Endothelial cell of umbilical vein (primary cell): Measurements from ENCODE around the gene HHLA2. TPM values are rescaled to one million over a fixed set of nuclear protein-coding genes. Genes with fewer than 3 reads are reported as not detected.

Source experiments
- BruUV-seq: library from RNA; stranded (reverse); fragments of 400-500 nt; replicated peaks from 2 replicates; lab custom pipeline; 2021; lab: Mats Ljungman, UMichigan
- CTCF ChIA-PET: fragments of 300-600, 350-600 bp; sonication (Branson Sonifier 250); formaldehyde crosslinking; loops from one replicate; lab custom pipeline; 2021; ENCODE audit warnings: antibody characterized with exemption, inconsistent platforms; lab: Charles Lee
- POLR2A ChIA-PET: fragments of 300-600, 350-600 bp; sonication (Branson Sonifier 250); formaldehyde crosslinking; loops from one replicate; lab custom pipeline; 2021; ENCODE audit warnings: antibody characterized with exemption, inconsistent platforms; lab: Charles Lee
- DNase-seq: peaks from one replicate; pipeline ENCODE4 v3.0.0-alpha.2; 2011; ENCODE audit warnings: low read depth, low spot score
- FAIRE-seq: peaks from 2 replicates; lab custom pipeline; 2011; peaks lifted over from hg19 to GRCh38; lab: Jason Lieb, UNC
- H2AFZ ChIP-seq: 2 replicates; pipeline ENCODE4 v1.6.0; 2012; ENCODE audit warnings: low read depth, low read length, control low read depth, inconsistent platforms
- H3K27ac ChIP-seq: 2 replicates; pipeline ENCODE4 v1.5.1; 2011; ENCODE audit warnings: low read depth, mild to moderate bottlenecking, control low read depth, low read length, moderate library complexity; ENCODE audit not compliant: insufficient read depth
- H3K27me3 ChIP-seq, 2 experiments: 2 replicates each; pipeline versions ENCODE4 v1.6.0 to v1.6.1; 2011; ENCODE audit warnings: low read length in 2 of 2, mixed read lengths in 1 of 2; ENCODE audit not compliant: control insufficient read depth in 2 of 2, insufficient read depth in 2 of 2
- H3K36me3 ChIP-seq, 2 experiments: 2 replicates in 1 of 2; 3 replicates in 1 of 2; pipeline ENCODE4 v1.5.1; 2011; ENCODE audit warnings: low read length in 2 of 2, mild to moderate bottlenecking in 1 of 2, moderate library complexity in 1 of 2; ENCODE audit not compliant: control insufficient read depth in 2 of 2, insufficient read depth in 2 of 2; ENCODE audit errors: extremely low read depth in 1 of 2
- H3K4me1 ChIP-seq: 3 replicates; pipeline ENCODE4 v1.5.1; 2011; ENCODE audit warnings: mild to moderate bottlenecking, low read length; ENCODE audit not compliant: control insufficient read depth, insufficient read depth; ENCODE audit errors: extremely low read depth
- H3K4me2 ChIP-seq: 2 replicates; pipeline ENCODE4 v1.6.1; 2011; ENCODE audit warnings: low read length, control low read depth, mixed read lengths; ENCODE audit not compliant: insufficient read depth
- H3K4me3 ChIP-seq, 3 experiments: fragments of 200-600 bp in 1 of 3; sonication (generic), shearing (Covaris generic) in 1 of 3; replicated peaks in 1 of 3; 2 replicates each; pipeline ENCODE4 v1.5.1; 2011 to 2016; ENCODE audit warnings: control low read depth in 3 of 3, low read length in 3 of 3, mild to moderate bottlenecking in 2 of 3, inconsistent platforms in 1 of 3, low read depth in 1 of 3, moderate library complexity in 1 of 3; ENCODE audit not compliant: insufficient read depth in 1 of 3
- H3K79me2 ChIP-seq: 2 replicates; pipeline ENCODE4 v1.6.0; 2012; ENCODE audit warnings: low read length, inconsistent platforms; ENCODE audit not compliant: control insufficient read depth, insufficient read depth
- H3K9ac ChIP-seq: replicated peaks from 2 replicates; pipeline ENCODE3; 2011; ENCODE audit warnings: low read length, control low read depth; ENCODE audit not compliant: insufficient read depth; ENCODE audit errors: extremely low read depth
- H3K9me1 ChIP-seq: replicated peaks from 3 replicates; pipeline ENCODE4 v1.6.0; 2011; ENCODE audit warnings: mild to moderate bottlenecking, low read length; ENCODE audit not compliant: control insufficient read depth, insufficient read depth; ENCODE audit errors: extremely low read depth
- H3K9me3 ChIP-seq: replicated peaks from 2 replicates; pipeline ENCODE4 v1.5.1; 2012; ENCODE audit warnings: low read length, inconsistent platforms; ENCODE audit not compliant: control insufficient read depth, insufficient read depth
- H4K20me1 ChIP-seq: replicated peaks from 2 replicates; pipeline ENCODE3; 2011; ENCODE audit warnings: mild to moderate bottlenecking, low read length; ENCODE audit not compliant: control insufficient read depth, insufficient read depth; ENCODE audit errors: extremely low read depth
- EZH2 ChIP-seq: IDR thresholded peaks from 2 replicates; pipeline ENCODE4 v1.6.1; 2012; ENCODE audit warnings: borderline replicate concordance, low read depth, mild to moderate bottlenecking, moderate library complexity, low read length, inconsistent platforms; ENCODE audit not compliant: severe bottlenecking
- FOS ChIP-seq: IDR thresholded peaks from 2 replicates; pipeline ENCODE4 v1.6.1; 2011; ENCODE audit warnings: mild to moderate bottlenecking, low read length, moderate library complexity, borderline replicate concordance; ENCODE audit not compliant: insufficient read depth
- GATA2 ChIP-seq: IDR thresholded peaks from 2 replicates; pipeline ENCODE4 v1.7.0; 2011; ENCODE audit warnings: low read depth, mild to moderate bottlenecking, moderate library complexity, mixed read lengths, low read length; ENCODE audit not compliant: insufficient read length, insufficient read depth
- JUN ChIP-seq: IDR thresholded peaks from 2 replicates; pipeline ENCODE4 v1.6.1; 2011; ENCODE audit warnings: borderline replicate concordance, low read depth; ENCODE audit not compliant: insufficient read length, insufficient read depth
- MYC ChIP-seq: IDR thresholded peaks from one replicate; pipeline ENCODE4 v1.6.1; 2011; ENCODE audit warnings: mild to moderate bottlenecking, low read depth, low read length
- POLR2A ChIP-seq: IDR thresholded peaks from 2 replicates; pipeline ENCODE4 v1.6.1; 2012; ENCODE audit warnings: low read depth, mild to moderate bottlenecking, control low read depth, low read length
- POLR2AphosphoS5 ChIP-seq: IDR thresholded peaks from 2 replicates; pipeline ENCODE4 v1.6.1; 2012; ENCODE audit warnings: low read depth, mild to moderate bottlenecking, control low read depth, low read length, moderate library complexity; ENCODE audit not compliant: insufficient read depth
- dilution Hi-C: fragments of 300-500 bp; cut with MboI; formaldehyde crosslinking; loops from one replicate; pipeline ENCODE4 v1.15.0; 2019; ENCODE audit warnings: low sequenced_read_pairs; ENCODE audit not compliant: extremely low pct_ligation_motif_present
- intact Hi-C: fragments of 100-400 bp; cut with micrococcal nuclease; formaldehyde crosslinking; loops from one replicate; pipeline ENCODE4 v1.10.0; 2022
- polyA plus RNA-seq, 4 experiments: library from polyadenylated mRNA; depleted of rRNA in 3 of 4; stranded (reverse) in 3 of 4; unstranded in 1 of 4; fragments of >200 nt; gene quantifications; 2 replicates each; pipeline versions ENCODE4 v1.2.1 to v1.2.3, GENCODE V29; 2011 to 2012; ENCODE audit warnings: missing spikeins in 1 of 4
- total RNA-seq: library from RNA; stranded (reverse); gene quantifications from 2 replicates; pipeline ENCODE4 v1.2.3, GENCODE V29; 2021
- TF ChIP-seq, protein P1 (sequence below), 2 donors: IDR thresholded peaks; 1 replicate in 1 of 2; 2 replicates in 1 of 2; pipeline ENCODE4 v1.5.1; 2011; ENCODE audit warnings: low read length in 2 of 2, mild to moderate bottlenecking in 2 of 2, moderate library complexity in 2 of 2, control low read depth in 1 of 2, inconsistent platforms in 1 of 2, low read depth in 1 of 2; ENCODE audit not compliant: insufficient read depth in 1 of 2; ENCODE audit errors: extremely low read depth in 1 of 2
- TF ChIP-seq, protein P2 (sequence below): IDR thresholded peaks from 2 replicates; pipeline ENCODE4 v1.6.1; 2011; ENCODE audit not compliant: insufficient read depth, insufficient read length

The HHLA2 gene
- total and polyA plus RNA-seq, 2 donors (not counting 3 experiments of a cell fraction or from before 2014, with no cell fraction given), result not detected

- Histone ChIP-seq H3K4me2 (no peak overlapping the region), H3K9me1 (no peaks in the 10 kb centered on the region), H2AFZ (no peak overlapping the region), H3K9me3 (no peaks in the 10 kb centered on the region), H4K20me1 (no peaks in the 10 kb centered on the region), H3K4me1 (no peaks in the 10 kb centered on the region), H3K79me2 (no peaks in the 10 kb centered on the region), H3K27ac (no peak overlapping the region), H3K4me3 (no peak overlapping the region), H3K9ac (no peak overlapping the region), H3K27me3 (peaks cover 0 to 10% of the 10 kb centered on the region in 2 experiments), H3K36me3 (no peaks in the 10 kb centered on the region)
- BruUV-seq, result no TSS peak
- CTCF ChIA-PET, result no interaction called here
- intact Hi-C loops, result no loop called here
- dilution Hi-C loops, result no loop called here
- FAIRE-seq (no peak), DNase-seq (no peak)
- TF ChIP-seq JUN (no peak), FOS (no peak), GATA2 (no peak), POLR2A (no peak), EZH2 (no peak), MYC (no peak), POLR2AphosphoS5 (no peak)
- TF ChIP-seq, protein P1, sequence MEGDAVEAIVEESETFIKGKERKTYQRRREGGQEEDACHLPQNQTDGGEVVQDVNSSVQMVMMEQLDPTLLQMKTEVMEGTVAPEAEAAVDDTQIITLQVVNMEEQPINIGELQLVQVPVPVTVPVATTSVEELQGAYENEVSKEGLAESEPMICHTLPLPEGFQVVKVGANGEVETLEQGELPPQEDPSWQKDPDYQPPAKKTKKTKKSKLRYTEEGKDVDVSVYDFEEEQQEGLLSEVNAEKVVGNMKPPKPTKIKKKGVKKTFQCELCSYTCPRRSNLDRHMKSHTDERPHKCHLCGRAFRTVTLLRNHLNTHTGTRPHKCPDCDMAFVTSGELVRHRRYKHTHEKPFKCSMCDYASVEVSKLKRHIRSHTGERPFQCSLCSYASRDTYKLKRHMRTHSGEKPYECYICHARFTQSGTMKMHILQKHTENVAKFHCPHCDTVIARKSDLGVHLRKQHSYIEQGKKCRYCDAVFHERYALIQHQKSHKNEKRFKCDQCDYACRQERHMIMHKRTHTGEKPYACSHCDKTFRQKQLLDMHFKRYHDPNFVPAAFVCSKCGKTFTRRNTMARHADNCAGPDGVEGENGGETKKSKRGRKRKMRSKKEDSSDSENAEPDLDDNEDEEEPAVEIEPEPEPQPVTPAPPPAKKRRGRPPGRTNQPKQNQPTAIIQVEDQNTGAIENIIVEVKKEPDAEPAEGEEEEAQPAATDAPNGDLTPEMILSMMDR (IDR thresholded peaks at IDR 0.05; ENCODE audit: extremely low read depth in 1 of 2, insufficient read depth in 1 of 2, low read depth in 1 of 2, low read length in 2 of 2), result no peak
- TF ChIP-seq, protein P2, sequence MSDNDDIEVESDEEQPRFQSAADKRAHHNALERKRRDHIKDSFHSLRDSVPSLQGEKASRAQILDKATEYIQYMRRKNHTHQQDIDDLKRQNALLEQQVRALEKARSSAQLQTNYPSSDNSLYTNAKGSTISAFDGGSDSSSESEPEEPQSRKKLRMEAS, result no peak
- POLR2A ChIA-PET, result no interaction called here
Measured at GRCh38 chr3:108295421-108296175, 750 bp upstream of the HHLA2 start.
